Glomerular visceral epithelial cell (primary cell): ENCODE measurements around the gene CHMP1B.

Experiments used
- DNase-seq: peaks from one replicate; pipeline ENCODE4 v3.0.0-alpha.2; 2016; ENCODE audit errors: extremely low spot score

The CHMP1B gene

GRCh38 chr18:11902522-11903292 is 51.5 kb downstream of the CHMP1B start:
- DNase-seq, result no peak
